SH-SY5Y (cell line): ENCODE results near the gene CCDC174.

Experiments used
- GATA2 ChIP-seq: IDR thresholded peaks from 2 replicates; pipeline ENCODE4 v1.6.1; 2011; ENCODE audit warnings: mild to moderate bottlenecking, low read depth, low read length
- GATA3 ChIP-seq: IDR thresholded peaks from 2 replicates; pipeline ENCODE4 v1.6.1; 2011; ENCODE audit warnings: low read depth, mild to moderate bottlenecking, low read length, moderate library complexity

The CCDC174 gene

GRCh38 chr3:14651440-14652251, at the start of gene CCDC174:
CCDC174 (plus strand) TSS chr3:14651762; CDS start chr3:14651837, 75 bp downstream.
- no peak for TF ChIP-seq GATA3
- TF ChIP-seq GATA2 = peak; percentile 61

DNA sequence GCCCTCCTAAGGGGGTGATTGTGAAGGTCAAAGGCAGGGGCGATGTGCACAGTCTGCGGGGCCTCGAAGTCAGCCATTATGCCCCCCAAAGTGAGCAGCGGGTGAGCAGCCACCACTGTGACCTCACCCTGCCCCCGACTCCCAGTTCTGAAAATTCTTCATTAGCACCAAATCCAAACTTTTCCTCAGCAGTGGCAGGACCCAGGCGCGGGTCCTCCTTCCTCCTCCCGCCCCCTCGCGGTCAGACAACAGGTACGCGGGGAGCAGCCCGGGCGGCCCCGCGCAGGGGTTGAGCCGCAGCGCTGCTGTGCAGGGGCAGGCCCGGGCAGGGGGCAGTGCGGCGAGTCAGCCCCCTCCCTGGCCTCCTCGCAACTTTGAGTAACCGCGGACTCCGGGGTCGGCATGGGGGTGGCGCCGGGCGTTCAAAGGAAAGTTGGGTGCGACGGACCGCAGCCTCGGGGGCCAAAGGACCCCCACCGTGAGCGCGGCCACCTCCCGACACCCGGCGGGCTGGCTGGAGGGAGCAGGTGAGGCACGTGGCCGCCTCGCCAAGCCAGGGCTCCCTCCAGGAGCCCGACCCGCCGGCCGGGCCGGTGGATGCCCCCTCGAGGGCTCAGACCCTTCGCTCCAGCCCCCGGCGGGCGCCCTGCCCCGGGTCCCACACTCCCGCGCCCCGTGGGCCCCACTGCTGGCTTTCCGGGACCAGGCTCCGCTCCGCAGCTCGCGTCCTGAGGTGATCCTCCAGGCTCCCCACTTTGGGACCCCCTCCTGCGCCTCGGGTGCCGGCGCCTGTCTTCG, 49.4 kb upstream of the CCDC174 start:
- no peak for TF ChIP-seq GATA3

GRCh38 chr3:14602804-14603644, 48.5 kb upstream of the CCDC174 start:
- TF ChIP-seq GATA3 (no peak), GATA2 (no peak)

GRCh38 chr3:14605067-14605466, 46.5 kb upstream of the CCDC174 start:
- TF ChIP-seq GATA2 = no peak
- TF ChIP-seq GATA3 = no peak

DNA sequence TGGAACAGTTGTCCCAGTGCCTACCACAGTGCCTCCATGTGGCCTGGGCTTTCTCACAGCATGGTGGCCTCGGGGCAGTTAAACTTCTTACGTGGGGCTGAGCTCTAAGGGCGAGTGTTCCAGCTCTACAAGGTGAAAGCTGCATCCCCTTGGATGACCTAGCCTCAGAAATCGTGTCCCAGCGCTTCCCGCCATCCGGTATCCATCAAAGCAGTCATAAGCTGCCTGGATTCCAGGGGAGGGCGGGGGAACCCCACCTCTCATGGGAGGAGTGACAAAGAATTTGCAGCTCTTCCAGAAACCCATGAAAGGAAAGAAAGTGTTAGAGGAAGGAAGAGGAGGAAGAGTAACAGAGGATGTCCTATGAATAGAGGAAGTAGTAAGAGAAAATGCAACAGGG, 45.8 kb upstream of the CCDC174 start:
- TF ChIP-seq GATA3 (no peak), GATA2 (no peak)

DNA sequence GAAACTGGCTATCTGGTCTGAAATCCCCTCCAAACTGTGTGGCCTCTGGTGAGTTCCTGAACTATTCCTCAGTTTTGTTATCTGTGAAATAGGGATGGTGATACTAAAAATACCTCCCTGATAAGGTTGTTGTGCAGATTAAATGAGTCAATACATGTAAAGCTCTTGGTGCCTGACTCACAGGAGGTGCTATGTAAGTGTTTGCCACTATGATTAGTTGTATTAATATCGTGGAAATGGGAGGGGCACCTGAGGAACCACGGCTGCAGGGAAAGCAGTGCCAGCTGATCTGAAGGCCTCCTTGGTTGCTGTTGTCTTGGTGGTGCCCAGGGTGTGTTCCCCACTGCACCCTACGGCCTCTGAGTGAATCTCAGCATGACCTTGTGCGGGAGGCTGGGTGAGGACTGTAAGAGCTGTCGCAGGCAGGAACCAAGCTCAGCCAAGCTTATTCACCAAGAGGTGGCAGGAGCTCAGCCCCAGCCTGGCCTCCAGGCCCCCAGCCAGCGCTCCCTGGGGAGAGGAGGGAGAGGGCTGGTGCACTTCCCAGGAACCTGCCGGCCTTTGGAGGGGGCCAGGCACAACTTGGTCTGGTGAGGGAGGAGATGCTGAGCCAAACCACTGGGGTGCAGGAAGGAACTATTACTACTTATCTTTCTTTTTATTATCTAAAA, 44.8 kb upstream of the CCDC174 start:
- TF ChIP-seq GATA2 = no peak
- no peak for TF ChIP-seq GATA3

DNA sequence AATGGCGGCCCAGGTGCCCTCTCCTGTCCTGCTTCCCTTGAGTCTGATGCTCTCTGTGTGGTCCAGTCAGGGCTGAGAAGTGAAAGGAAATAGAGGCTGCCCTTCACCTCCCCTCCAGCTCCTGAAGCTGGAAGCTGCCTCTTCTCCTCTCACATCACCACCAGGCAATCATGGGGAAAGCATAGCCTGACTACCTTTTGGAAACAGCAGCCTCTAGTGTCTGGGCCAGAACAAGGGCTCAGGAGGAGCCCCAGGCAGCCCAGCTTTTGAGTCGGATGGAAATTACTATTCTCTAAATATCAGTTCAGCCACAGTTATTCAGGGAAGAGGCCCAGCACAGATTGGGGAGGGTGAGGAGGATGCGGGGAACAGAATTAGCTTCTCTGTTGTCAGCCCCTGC, 43.3 kb upstream of the CCDC174 start:
- TF ChIP-seq GATA3 (no peak), GATA2 (no peak)

DNA sequence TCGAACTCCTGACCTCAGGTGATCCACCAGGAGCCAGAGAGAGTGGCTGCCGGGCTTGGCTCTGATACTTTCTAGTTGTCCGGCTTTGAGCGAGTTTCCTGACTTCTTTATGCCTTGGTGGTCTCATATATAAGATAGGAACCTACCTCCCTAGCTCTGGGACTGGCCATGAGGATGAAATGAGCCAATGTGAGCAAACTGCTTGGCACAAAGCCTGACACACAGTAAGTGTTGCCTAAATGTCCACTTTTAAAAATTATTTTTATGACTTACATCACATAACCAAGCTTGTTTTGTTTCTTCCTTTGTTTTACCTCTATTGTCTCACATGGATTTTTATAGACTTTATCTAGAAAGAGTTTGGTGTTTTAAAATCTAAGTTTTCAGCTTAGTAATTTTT, 42.1 kb upstream of the CCDC174 start:
- TF ChIP-seq GATA2 = no peak
- TF ChIP-seq GATA3 = no peak

DNA sequence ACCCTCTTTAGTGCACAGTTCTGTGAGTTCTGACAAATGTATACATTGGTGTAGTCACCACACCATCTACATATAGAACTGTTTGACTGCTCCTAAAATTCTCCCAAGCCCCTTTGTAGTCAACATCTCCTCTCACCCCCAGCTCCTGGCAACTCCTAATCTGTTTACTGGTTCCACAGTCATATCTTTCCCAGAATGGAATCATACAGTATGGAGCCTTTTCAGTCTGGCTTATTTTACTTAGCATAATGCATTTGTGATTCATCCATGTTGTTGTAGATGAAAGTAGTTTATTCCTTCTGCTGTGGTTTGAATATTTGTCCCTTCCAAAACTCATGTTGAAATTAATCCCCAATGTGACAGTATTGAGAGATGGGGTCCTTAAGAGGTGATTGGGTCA, 41.6 kb upstream of the CCDC174 start:
- TF ChIP-seq GATA3 (no peak), GATA2 (no peak)

- TF ChIP-seq GATA2 = no peak
- TF ChIP-seq GATA3 = no peak
Measured at GRCh38 chr3:14614189-14614588, 37.4 kb upstream of the CCDC174 start.

- TF ChIP-seq GATA2 (no peak), GATA3 (no peak)
Measured at GRCh38 chr3:14614862-14615261, 36.7 kb upstream of the CCDC174 start.

GRCh38 chr3:14616606-14617507, 34.7 kb upstream of the CCDC174 start:
- TF ChIP-seq GATA3 = no peak
- no peak for TF ChIP-seq GATA2

DNA sequence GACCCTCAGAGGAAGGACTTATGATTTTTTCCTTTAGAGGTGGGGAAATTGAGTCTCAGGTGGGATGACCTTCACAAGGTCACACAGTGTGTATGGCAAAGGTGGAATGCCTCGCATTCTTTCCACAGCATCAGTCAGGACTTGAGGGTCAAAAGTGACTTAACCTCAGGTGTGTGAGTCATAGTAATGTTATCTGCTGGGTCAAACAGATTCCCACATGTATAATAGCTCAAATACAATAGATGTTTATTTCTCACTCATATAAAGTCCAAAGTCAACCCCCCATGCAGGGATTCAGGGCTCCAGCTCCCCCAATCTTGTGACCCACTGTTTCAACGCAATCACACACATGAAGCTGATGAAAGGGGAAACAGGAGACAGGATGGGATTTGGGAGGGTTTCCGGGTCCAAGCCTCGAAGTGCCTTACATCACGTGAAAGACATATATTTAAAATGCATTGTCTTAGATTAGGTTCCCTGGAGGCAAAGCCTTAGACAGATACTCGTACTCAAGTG, 34.0 kb upstream of the CCDC174 start:
- TF ChIP-seq GATA2 (no peak), GATA3 (no peak)
